Uterus (tissue), 4 donors: ENCODE data around the gene FAM177B. TPM values are rescaled to one million over a fixed set of nuclear protein-coding genes. Genes with fewer than 3 reads are reported as not detected.
"Not testable (repeated sequence)": the region's sequence is repeated elsewhere in the genome, so short reads cannot be mapped to it uniquely, and the experiment has no call there.

Experiments
- DNase-seq, 2 donors: peaks; one replicate each; pipeline ENCODE4 v3.0.0-alpha.2; 2019 to 2020
- H3K27ac ChIP-seq, 2 donors: fragments of 200-600 bp; sonication (generic); 1 replicate in 1 of 2; 2 replicates in 1 of 2; pipeline ENCODE4 v1.5.1; 2016 to 2018
- H3K27me3 ChIP-seq, 2 donors: fragments of 200-600 bp; sonication (generic); one replicate each; pipeline ENCODE4 v1.5.1; 2018 to 2019; ENCODE audit warnings: control low read depth in 1 of 2
- H3K36me3 ChIP-seq, 2 donors: fragments of 200-600 bp; sonication (generic); one replicate each; pipeline ENCODE4 v1.5.1; 2019; ENCODE audit warnings: control low read depth in 1 of 2
- H3K4me1 ChIP-seq, 2 donors: fragments of 200-600 bp; sonication (generic); one replicate each; pipeline ENCODE4 v1.5.1; 2018 to 2019; ENCODE audit warnings: control low read depth in 1 of 2
- H3K4me3 ChIP-seq, 2 donors: fragments of 200-600 bp; sonication (generic); 1 replicate in 1 of 2; 2 replicates in 1 of 2; pipeline ENCODE4 v1.5.1; 2018 to 2019; ENCODE audit warnings: mild to moderate bottlenecking in 1 of 2
- H3K9me3 ChIP-seq, 2 donors: fragments of 200-600 bp; sonication (generic); one replicate each; pipeline ENCODE4 v1.5.1; 2019; ENCODE audit warnings: control low read depth in 1 of 2
- POLR2A ChIP-seq, 2 donors: fragments of 450-650 bp; IDR thresholded peaks; one replicate each; pipeline ENCODE4 v1.6.1; 2016; ENCODE audit warnings: antibody characterized with exemption in 2 of 2, mild to moderate bottlenecking in 1 of 2, moderate library complexity in 1 of 2
- intact Hi-C: fragments of 100-400 bp; cut with DNase I; formaldehyde crosslinking; loops from one replicate; pipeline ENCODE4 v1.15.1; 2023; ENCODE audit warnings: low total_unique reads
- total RNA-seq, 4 donors: library from RNA; depleted of rRNA in 3 of 4; stranded (reverse); fragments of >200 nt in 3 of 4; gene quantifications; one replicate each; pipeline versions ENCODE4 v1.1.0 to v1.2.4, GENCODE V29; 2014 to 2023
- TF ChIP-seq, protein P1 (sequence below), 4 experiments: fragments of 200-600 bp in 2 of 4; fragments of 450-650 bp in 2 of 4; sonication (generic) in 2 of 4; IDR thresholded peaks; one replicate each; pipeline ENCODE4 v1.5.1; 2016 to 2019; ENCODE audit warnings: antibody characterized with exemption in 4 of 4, mild to moderate bottlenecking in 2 of 4, moderate library complexity in 1 of 4
- donor health status: DM: yes; HTN: yes; CAD: no.

Gene FAM177B
- total RNA-seq, 4 donors from 2014 or later, result 0.40 TPM; not detected in 3

DNA sequence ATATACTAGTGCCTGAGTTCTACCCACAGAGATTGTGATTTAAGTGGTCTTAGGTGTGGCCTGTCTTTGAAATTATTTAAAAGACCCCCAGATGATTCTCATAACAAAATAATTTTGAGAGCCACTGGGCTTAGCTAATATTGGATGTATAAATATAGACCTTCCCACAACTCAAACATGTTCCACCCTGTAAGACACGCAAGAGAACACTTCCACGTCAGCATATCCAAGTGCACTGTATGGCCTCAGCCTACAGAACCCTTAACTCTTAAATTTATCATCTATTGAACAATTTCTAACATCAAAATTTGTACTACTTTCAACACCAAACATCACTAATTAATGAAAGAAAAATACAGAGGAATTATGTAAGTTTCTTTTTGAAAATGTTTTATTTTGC is 2.5 kb downstream of the FAM177B start:
- Histone ChIP-seq H3K4me3 (no peak overlapping the region), H3K36me3 (no peaks in the 10 kb centered on the region), H3K9me3 (no peaks in the 10 kb centered on the region), H3K4me1 (no peaks in the 10 kb centered on the region), H3K27me3 (no peaks in the 10 kb centered on the region), H3K27ac (no peak overlapping the region)
- no peak for TF ChIP-seq POLR2A (IDR thresholded peaks at IDR 0.05)
- TF ChIP-seq, protein P1, sequence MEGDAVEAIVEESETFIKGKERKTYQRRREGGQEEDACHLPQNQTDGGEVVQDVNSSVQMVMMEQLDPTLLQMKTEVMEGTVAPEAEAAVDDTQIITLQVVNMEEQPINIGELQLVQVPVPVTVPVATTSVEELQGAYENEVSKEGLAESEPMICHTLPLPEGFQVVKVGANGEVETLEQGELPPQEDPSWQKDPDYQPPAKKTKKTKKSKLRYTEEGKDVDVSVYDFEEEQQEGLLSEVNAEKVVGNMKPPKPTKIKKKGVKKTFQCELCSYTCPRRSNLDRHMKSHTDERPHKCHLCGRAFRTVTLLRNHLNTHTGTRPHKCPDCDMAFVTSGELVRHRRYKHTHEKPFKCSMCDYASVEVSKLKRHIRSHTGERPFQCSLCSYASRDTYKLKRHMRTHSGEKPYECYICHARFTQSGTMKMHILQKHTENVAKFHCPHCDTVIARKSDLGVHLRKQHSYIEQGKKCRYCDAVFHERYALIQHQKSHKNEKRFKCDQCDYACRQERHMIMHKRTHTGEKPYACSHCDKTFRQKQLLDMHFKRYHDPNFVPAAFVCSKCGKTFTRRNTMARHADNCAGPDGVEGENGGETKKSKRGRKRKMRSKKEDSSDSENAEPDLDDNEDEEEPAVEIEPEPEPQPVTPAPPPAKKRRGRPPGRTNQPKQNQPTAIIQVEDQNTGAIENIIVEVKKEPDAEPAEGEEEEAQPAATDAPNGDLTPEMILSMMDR (IDR thresholded peaks at IDR 0.05), result no peak
- DNase-seq, result no peak
- intact Hi-C loops, result no loop called here

DNA sequence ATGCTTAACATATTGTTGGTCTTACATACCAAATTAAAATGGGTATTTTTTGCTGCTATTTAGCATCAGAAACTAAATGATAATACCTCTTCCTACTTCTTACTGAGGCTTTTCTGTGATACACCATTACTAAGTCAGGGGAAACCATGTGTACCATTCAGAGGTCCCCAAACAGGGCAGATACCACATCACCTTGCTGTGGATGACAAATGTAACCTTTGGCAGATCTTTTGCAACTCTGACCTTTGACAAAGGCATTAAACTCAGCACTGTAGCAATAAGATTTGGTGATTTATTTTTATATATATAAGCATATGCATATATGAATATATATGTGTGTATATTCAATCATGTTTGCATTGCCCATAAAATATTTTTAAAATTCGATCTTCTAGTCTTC is 2.9 kb downstream of the FAM177B start:
- DNase-seq, result no peak
- no peaks in the 10 kb centered on the region for H3K4me1 ChIP-seq
- intact Hi-C loops, result no loop called here
- no peaks in the 10 kb centered on the region for H3K27me3 ChIP-seq
- H3K27ac ChIP-seq, result no peak overlapping the region
- H3K9me3 ChIP-seq, result no peaks in the 10 kb centered on the region
- H3K4me3 ChIP-seq, result no peak overlapping the region
- TF ChIP-seq POLR2A (IDR thresholded peaks at IDR 0.05), result no peak
- TF ChIP-seq, protein P1 (IDR thresholded peaks at IDR 0.05), result no peak
- H3K36me3 ChIP-seq, result no peaks in the 10 kb centered on the region

DNA sequence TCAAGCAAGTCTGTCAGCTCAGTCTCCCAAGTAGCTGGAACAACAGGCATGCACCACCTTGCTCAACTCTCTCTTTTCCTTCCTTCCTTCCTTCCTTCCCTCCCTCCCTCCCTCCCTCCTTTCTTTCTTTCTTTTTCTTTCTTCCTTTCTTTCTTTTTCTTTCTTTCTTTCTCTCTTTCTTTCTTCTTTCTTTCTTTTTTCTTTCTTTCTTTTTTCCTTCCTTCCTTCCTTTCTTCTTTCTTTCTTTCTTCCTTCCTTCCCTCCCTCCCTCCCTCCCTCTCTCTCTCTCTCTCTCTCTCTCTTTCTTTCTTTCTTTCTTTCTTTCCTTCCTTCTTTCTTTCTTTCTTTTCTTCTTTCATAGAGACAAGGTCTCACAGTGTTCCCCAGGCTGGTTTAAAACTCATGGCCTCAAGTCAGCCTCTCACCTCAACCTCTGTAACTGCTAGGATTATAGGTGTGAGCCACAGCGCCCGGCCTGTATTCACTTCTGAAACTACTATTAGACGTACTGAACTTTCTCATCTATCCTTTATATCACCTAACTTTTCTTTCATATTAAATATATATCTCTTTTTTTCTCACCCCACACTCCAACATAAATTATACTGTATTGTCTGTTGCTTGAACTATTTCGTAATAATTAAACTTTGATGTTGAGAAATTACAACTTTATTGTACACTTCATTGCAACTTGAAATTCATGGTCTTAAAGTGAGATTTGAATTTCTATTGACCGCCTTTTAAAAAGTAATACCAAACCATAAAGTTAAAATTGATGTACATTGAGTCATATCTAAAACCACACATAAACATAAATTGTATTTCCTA is 4.8 kb downstream of the FAM177B start:
- intact Hi-C loops, result not testable (repeated sequence)

DNA sequence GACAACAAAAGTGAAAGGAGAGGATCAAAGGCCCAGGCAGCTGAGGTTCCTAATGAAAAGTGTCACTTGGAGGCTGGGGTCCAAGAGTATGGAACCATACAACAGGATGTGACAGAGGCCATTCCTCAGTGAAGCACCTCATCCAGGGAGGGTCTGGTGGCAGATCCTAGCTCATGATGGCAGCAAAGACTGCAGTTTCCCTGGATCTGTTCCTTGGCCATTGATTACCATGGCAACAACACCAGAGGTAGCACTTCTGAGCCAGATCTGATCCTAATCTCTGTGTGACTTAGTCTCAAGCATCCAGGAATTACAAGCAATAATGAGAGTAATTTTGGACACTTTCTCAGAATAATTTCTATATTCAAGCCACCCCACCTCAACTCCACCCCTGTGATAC is 12.9 kb downstream of the FAM177B start:
- H3K36me3 ChIP-seq, result no peaks in the 10 kb centered on the region
- no peaks in the 10 kb centered on the region for H3K4me1 ChIP-seq
- TF ChIP-seq POLR2A (IDR thresholded peaks at IDR 0.05), result no peak
- TF ChIP-seq, protein P1 (IDR thresholded peaks at IDR 0.05), result no peak
- H3K27me3 ChIP-seq, result no peaks in the 10 kb centered on the region
- no peak overlapping the region for H3K4me3 ChIP-seq
- intact Hi-C loops, result no loop called here
- no peak for DNase-seq
- no peak overlapping the region for H3K27ac ChIP-seq
- H3K9me3 ChIP-seq, result no peaks in the 10 kb centered on the region

More for the DNA sequence above, 4.8 kb downstream of the FAM177B start:
- H3K27me3 ChIP-seq, H3K4me3 ChIP-seq, H3K4me1 ChIP-seq, H3K36me3 ChIP-seq, H3K9me3 ChIP-seq, DNase-seq, H3K27ac ChIP-seq: not testable (repeated sequence)

DNA sequence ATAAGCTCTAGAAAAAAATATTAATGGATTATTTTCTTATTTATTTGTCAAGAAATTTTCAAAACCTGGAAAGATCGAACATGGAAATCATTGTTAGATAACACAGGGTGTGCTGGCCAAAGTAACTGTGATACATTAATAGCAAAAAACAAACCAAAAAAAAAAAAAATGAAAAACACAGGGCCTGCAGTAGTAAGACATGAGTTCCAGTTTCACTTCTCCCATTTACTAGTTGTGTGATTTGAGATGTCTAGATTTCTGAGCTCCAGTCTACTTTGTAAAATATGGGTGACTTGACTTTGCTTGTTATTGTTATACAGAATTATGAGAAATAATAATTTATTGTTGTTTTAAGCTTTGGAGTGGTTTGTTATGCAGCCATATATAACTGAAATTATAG is 13.6 kb downstream of the FAM177B start:
- no peaks in the 10 kb centered on the region for H3K27me3 ChIP-seq
- intact Hi-C loops, result no loop called here
- no peak overlapping the region for H3K27ac ChIP-seq
- DNase-seq, result no peak
- H3K9me3 ChIP-seq, result no peaks in the 10 kb centered on the region
- H3K4me3 ChIP-seq, result no peak overlapping the region
- H3K4me1 ChIP-seq, result no peaks in the 10 kb centered on the region
- TF ChIP-seq, protein P1 (IDR thresholded peaks at IDR 0.05), result no peak
- no peak for TF ChIP-seq POLR2A (IDR thresholded peaks at IDR 0.05)
- no peaks in the 10 kb centered on the region for H3K36me3 ChIP-seq
